Immature natural killer cell (primary cell): Measurements from ENCODE around the gene TRIAP1. TPM values are rescaled to one million over a fixed set of nuclear protein-coding genes. Genes with fewer than 3 reads are reported as not detected.

Source experiments
- DNase-seq, 3 donors: peaks; one replicate each; pipeline ENCODE4 v3.0.0; 2022; ENCODE audit warnings: mixed read lengths in 1 of 3
- H3K27ac Mint-ChIP-seq, 6 donors: one replicate each; pipeline ENCODE4 v1.8.0; 2020; ENCODE audit warnings: mixed read lengths in 6 of 6, mild to moderate bottlenecking in 5 of 6, inconsistent platforms in 4 of 6, moderate library complexity in 3 of 6
- H3K27me3 Mint-ChIP-seq, 3 donors: one replicate each; pipeline ENCODE4 v1.8.0; 2020 to 2021; ENCODE audit warnings: low read depth in 3 of 3, mild to moderate bottlenecking in 3 of 3, mixed read lengths in 3 of 3, moderate library complexity in 3 of 3, inconsistent platforms in 1 of 3
- H3K36me3 Mint-ChIP-seq, 3 donors: one replicate each; pipeline ENCODE4 v1.8.0; 2020; ENCODE audit warnings: mixed read lengths in 3 of 3, inconsistent platforms in 2 of 3, mild to moderate bottlenecking in 2 of 3
- H3K4me1 Mint-ChIP-seq, 2 donors: one replicate each; pipeline ENCODE4 v1.8.0; 2020; ENCODE audit warnings: inconsistent platforms in 2 of 2, mild to moderate bottlenecking in 2 of 2, mixed read lengths in 2 of 2, moderate library complexity in 1 of 2
- H3K4me3 Mint-ChIP-seq, 5 donors: one replicate each; pipeline ENCODE4 v1.8.0; 2020; ENCODE audit warnings: mild to moderate bottlenecking in 5 of 5, mixed read lengths in 5 of 5, inconsistent platforms in 3 of 5, moderate library complexity in 3 of 5
- H3K9me3 Mint-ChIP-seq, 6 donors: one replicate each; pipeline ENCODE4 v1.8.0; 2020; ENCODE audit warnings: mild to moderate bottlenecking in 6 of 6, mixed read lengths in 6 of 6, inconsistent platforms in 4 of 6, moderate library complexity in 3 of 6
- polyA plus RNA-seq, 3 donors: library from polyadenylated mRNA; unstranded; fragments of 300-500 nt; fragmentation: Illumina TruSeq; gene quantifications; one replicate each; pipeline ENCODE4 v1.2.3, GENCODE V29; 2021

The TRIAP1 gene
- polyA plus RNA-seq, 3 donors from 2014 or later, result 66.4 to 76.8 (median 69.2) TPM

DNA sequence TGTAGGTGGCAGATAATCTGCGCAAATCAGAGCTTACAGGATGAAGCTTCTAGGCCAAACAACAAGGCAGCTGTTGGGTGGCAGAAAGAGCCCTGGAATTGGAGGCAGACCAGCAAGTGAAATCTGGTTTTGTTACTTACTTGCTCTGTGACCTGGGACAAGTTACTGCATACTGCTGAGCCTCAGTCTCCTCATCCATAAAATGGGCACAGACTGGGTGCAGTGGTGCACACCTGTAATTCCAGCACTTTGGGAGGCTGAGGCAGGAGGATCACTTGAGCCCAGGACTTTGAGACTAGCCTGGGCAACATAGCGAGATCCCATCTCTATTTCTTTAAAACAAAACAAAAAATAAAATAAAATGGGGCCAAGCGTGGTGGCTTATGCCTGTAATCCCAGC lies 39.6 kb downstream of the TRIAP1 start:
- peaks cover 2 to 7% (median 3%) of the 10 kb centered on the region in 3 donors for H3K27me3 Mint-ChIP-seq
- no peak overlapping the region for H3K4me3 Mint-ChIP-seq
- no peaks in the 10 kb centered on the region for H3K9me3 Mint-ChIP-seq
- no peak overlapping the region for H3K27ac Mint-ChIP-seq
- H3K4me1 Mint-ChIP-seq, result peaks cover 0 to 2% of the 10 kb centered on the region in 2 donors
- DNase-seq, result no peak
- H3K36me3 Mint-ChIP-seq, result no peaks in the 10 kb centered on the region

GRCh38 chr12:120406069-120406468 lies 40.1 kb downstream of the TRIAP1 start:
- no peak for DNase-seq
- H3K4me1 Mint-ChIP-seq, result peaks cover 0 to 2% of the 10 kb centered on the region in 2 donors
- H3K36me3 Mint-ChIP-seq, result no peaks in the 10 kb centered on the region
- no peaks in the 10 kb centered on the region for H3K9me3 Mint-ChIP-seq
- H3K4me3 Mint-ChIP-seq, result no peak overlapping the region
- no peak overlapping the region for H3K27ac Mint-ChIP-seq
- H3K27me3 Mint-ChIP-seq, result peaks cover 2 to 7% (median 3%) of the 10 kb centered on the region in 3 donors

DNA sequence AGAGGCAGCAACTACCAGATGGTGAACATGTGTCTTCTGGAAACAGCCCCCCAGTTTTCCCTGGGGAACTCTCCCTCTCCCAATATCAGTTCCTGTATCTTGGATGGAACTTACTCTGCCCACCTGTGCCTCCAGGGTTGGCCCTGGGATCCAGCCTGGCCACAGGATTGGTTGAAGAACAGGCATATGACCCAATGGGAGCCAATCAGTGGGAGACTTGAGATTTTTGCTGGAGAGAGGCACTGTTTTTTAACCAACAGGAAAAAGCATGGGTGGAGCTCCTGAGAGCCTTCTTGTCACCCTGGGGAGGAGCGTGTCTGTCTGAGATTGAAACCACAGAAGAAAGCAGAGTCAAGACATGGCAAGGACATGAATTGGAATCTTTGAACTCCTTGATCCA lies 41.9 kb downstream of the TRIAP1 start:
- DNase-seq, result no peak
- no peak overlapping the region for H3K27ac Mint-ChIP-seq
- H3K4me3 Mint-ChIP-seq, result no peak overlapping the region
- H3K36me3 Mint-ChIP-seq, result no peaks in the 10 kb centered on the region
- H3K27me3 Mint-ChIP-seq, result peaks cover 2 to 7% (median 3%) of the 10 kb centered on the region in 3 donors
- no peaks in the 10 kb centered on the region for H3K9me3 Mint-ChIP-seq
- peaks cover 0 to 2% of the 10 kb centered on the region in 2 donors for H3K4me1 Mint-ChIP-seq

DNA sequence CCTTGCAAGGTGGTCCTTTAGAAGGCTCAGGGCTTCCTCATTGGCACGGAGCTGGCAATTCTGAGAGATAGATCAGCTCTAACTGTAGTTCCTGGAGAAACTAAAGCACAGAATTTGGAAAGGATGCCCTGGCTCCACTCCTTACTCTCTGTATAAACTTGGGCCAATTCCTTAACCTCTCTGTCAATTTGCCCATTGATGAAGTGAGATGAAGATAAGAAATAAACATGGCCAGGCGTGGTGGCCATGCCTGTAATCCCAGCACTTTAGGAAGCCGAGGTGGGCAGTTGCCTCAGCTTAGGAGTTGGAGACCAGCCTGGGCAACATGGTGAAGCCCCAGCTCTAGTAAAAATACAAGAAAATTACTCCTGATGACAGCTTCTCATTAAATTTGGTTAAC lies 42.3 kb downstream of the TRIAP1 start:
- Mint-ChIP-seq H3K27me3 (peaks cover 2 to 7% (median 3%) of the 10 kb centered on the region in 3 donors), H3K36me3 (no peaks in the 10 kb centered on the region), H3K4me3 (no peak overlapping the region), H3K4me1 (peaks cover 0 to 2% of the 10 kb centered on the region in 2 donors), H3K9me3 (no peaks in the 10 kb centered on the region), H3K27ac (no peak overlapping the region)
- DNase-seq, result no peak

DNA sequence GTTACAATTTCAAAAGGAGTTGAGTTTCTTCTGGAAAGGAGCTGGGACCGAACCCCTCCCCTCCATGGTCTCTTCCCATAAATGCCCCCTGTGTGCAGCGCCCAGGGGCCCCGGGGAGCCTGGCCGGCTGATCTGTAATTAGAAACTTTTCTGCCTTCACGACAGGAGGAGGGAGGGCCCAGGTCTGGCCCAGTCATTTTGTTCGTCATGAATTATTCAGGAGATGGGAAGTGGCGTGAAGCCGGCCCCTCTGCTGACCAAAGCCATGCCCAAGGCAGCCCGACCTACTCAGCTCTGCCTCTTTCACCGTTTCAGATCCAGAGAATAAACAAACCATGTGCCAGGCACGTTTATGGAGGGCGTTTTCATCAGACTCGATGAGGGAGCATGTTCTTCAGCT lies 44.0 kb downstream of the TRIAP1 start:
- Mint-ChIP-seq H3K9me3 (no peaks in the 10 kb centered on the region), H3K4me1 (peaks cover 0 to 2% of the 10 kb centered on the region in 2 donors), H3K36me3 (no peaks in the 10 kb centered on the region), H3K27me3 (peaks cover 2 to 6% (median 3%) of the 10 kb centered on the region in 3 donors), H3K27ac (no peak overlapping the region), H3K4me3 (no peak overlapping the region)
- no peak for DNase-seq

GRCh38 chr12:120399531-120399930 lies 46.7 kb downstream of the TRIAP1 start:
- Mint-ChIP-seq H3K9me3 (no peaks in the 10 kb centered on the region), H3K4me1 (peaks cover 0 to 3% of the 10 kb centered on the region in 2 donors), H3K27ac (no peak overlapping the region), H3K4me3 (no peak overlapping the region), H3K36me3 (no peaks in the 10 kb centered on the region), H3K27me3 (peaks cover 4 to 10% (median 8%) of the 10 kb centered on the region in 3 donors)
- no peak for DNase-seq

DNA sequence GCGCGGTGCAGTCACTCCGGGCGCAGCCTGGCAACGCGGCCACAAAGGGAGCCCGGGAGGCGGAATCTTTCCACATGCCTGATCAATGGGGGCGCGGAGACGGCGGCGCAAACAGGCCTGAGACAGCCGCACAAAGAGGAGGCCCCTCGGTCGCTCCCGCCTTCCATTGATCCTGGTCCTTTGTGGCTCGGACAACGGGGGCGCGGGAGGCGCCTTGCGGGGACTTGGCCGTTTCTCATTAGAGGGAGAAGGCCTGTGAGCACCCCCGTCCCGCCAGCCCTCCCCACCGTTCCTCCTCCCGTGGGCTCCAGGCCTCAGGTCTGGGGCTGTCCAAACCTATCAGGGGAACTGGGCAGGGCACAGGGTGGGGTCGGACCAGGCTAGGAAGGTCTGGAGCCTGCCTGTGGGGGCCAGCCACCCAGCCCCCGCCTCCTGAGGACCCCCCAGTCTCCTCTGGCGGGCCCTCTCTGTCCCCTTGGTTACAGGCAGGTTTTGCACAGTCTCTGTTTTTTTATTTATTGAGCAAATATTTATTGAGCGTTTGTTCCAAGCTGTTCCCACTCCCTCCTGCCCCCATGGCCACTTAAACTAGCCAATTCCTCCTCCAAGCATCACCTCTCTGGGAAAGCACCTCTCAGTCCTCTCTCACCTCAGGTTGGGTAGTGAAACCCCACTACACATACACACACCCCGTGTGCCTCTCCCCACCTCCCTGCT lies 48.2 kb downstream of the TRIAP1 start:
- Mint-ChIP-seq H3K27me3 (peaks cover 6 to 14% (median 8%) of the 10 kb centered on the region in 3 donors), H3K4me1 (peaks cover 0 to 1% of the 10 kb centered on the region in 2 donors), H3K36me3 (no peaks in the 10 kb centered on the region), H3K9me3 (no peaks in the 10 kb centered on the region), H3K4me3 (no peak overlapping the region), H3K27ac (no peak overlapping the region)
- no peak for DNase-seq

- peaks cover 4 to 18% (median 6%) of the 10 kb centered on the region in 3 donors for H3K27me3 Mint-ChIP-seq
- DNase-seq, result no peak
- H3K4me3 Mint-ChIP-seq, result no peak overlapping the region
- peaks cover 0 to 1% of the 10 kb centered on the region in 2 donors for H3K4me1 Mint-ChIP-seq
- no peaks in the 10 kb centered on the region for H3K36me3 Mint-ChIP-seq
- no peaks in the 10 kb centered on the region for H3K9me3 Mint-ChIP-seq
- no peak overlapping the region for H3K27ac Mint-ChIP-seq
These were observed 51.5 kb downstream of the TRIAP1 start for GRCh38 chr12:120394483-120395367.

Other genes starting within 250 kb of the TRIAP1 start
- gene RPLP0, start 245.3 kb downstream of the TRIAP1 start, polyA plus RNA-seq, result 1,000 to 10,000 TPM in 1 of 3 donors, 100 to 1,000 TPM in 2; 528 to 1,271 (median 768) TPM
- gene PXN, start 180.7 kb downstream of the TRIAP1 start, polyA plus RNA-seq, result 100 to 1,000 TPM; 132 to 310 (median 240) TPM
- 10 to 100 TPM in 1 of 3 donors, not detected in 2; 70.0 TPM for gene RNU4-2, start 154.5 kb downstream of the TRIAP1 start, polyA plus RNA-seq
- not detected for gene RNU4-1, start 153.1 kb downstream of the TRIAP1 start, polyA plus RNA-seq
- gene SIRT4, start 144.1 kb downstream of the TRIAP1 start, polyA plus RNA-seq, result 1 to 10 TPM in 2 of 3 donors, not detected in 1; 1.5 to 1.9 TPM
- gene PLA2G1B, start 118.6 kb downstream of the TRIAP1 start, polyA plus RNA-seq, result under 1 TPM in 1 of 3 donors, not detected in 2; 0.76 TPM
- not detected for gene MSI1, start 77.2 kb downstream of the TRIAP1 start, polyA plus RNA-seq
- 1,000 to 10,000 TPM in 2 of 3 donors, 100 to 1,000 TPM in 1; 859 to 1,309 (median 1,192) TPM for gene COX6A1, start 8.3 kb downstream of the TRIAP1 start, polyA plus RNA-seq
- 10 to 100 TPM in 2 of 3 donors, 1 to 10 TPM in 1; 8.3 to 26.7 (median 23.3) TPM for gene GATC, start 60 bp upstream of the TRIAP1 start, polyA plus RNA-seq
- gene SRSF9, start 23.4 kb upstream of the TRIAP1 start, polyA plus RNA-seq, result 100 to 1,000 TPM; 221 to 292 (median 271) TPM
- 100 to 1,000 TPM; 399 to 508 (median 457) TPM for gene DYNLL1, start 49.7 kb upstream of the TRIAP1 start, polyA plus RNA-seq
- 10 to 100 TPM; 39.7 to 51.8 (median 49.6) TPM for gene COQ5, start 82.8 kb upstream of the TRIAP1 start, polyA plus RNA-seq
- gene RNF10, start 88.0 kb upstream of the TRIAP1 start, polyA plus RNA-seq, result 100 to 1,000 TPM in 1 of 3 donors, 10 to 100 TPM in 2; 60.3 to 154 (median 66.5) TPM
- 100 to 1,000 TPM in 2 of 3 donors, 10 to 100 TPM in 1; 86.2 to 110 (median 101) TPM for gene POP5, start 135.0 kb upstream of the TRIAP1 start, polyA plus RNA-seq
- gene CABP1, start 194.2 kb upstream of the TRIAP1 start, polyA plus RNA-seq, result not detected
- gene MLEC, start 240.8 kb upstream of the TRIAP1 start, polyA plus RNA-seq, result 100 to 1,000 TPM in 1 of 3 donors, 10 to 100 TPM in 2; 77.7 to 109 (median 81.6) TPM